HCT116 (cell line): ENCODE data around the gene HSPA12A. TPM values are rescaled to one million over a fixed set of nuclear protein-coding genes. Genes with fewer than 3 reads are reported as not detected.

Experiments
- ATAC-seq: fragments of 200-7000 bp; cut with Tn5 transposase; 2 replicates; pipeline ENCODE4 v1.9.1; 2020; ENCODE audit warnings: mild to moderate bottlenecking, moderate library complexity
- BruUV-seq: library from RNA; stranded (reverse); fragments of 400-500 nt; replicated peaks from 2 replicates; lab custom pipeline; 2021; lab: Mats Ljungman, UMichigan
- CTCF ChIA-PET: fragments of 300-600 bp; sonication (Branson Sonifier 250); formaldehyde crosslinking; loops from one replicate; lab custom pipeline; 2021; ENCODE audit warnings: antibody characterized with exemption; lab: Charles Lee
- POLR2A ChIA-PET: fragments of 300-600, 350-600 bp; sonication (Branson Sonifier 250); formaldehyde crosslinking; loops from one replicate; lab custom pipeline; 2021; ENCODE audit warnings: antibody characterized with exemption; lab: Charles Lee
- RAD21 ChIA-PET, 2 experiments: fragments of 300-600 bp; sonication (Branson Sonifier 250); formaldehyde crosslinking; loops; one replicate each; lab custom pipeline; 2023; ENCODE audit warnings: low total read pairs in 2 of 2; ENCODE audit not compliant: uncharacterized antibody in 2 of 2, unreplicated experiment in 2 of 2, low non-redundant PET in 1 of 2; lab: Charles Lee
- DNase-seq: peaks from one replicate; pipeline ENCODE4 v3.0.0-alpha.2; 2010; ENCODE audit warnings: low read depth, low spot score
- H2AFZ ChIP-seq: fragments of 200-600 bp; shearing (Covaris generic), sonication (generic); 2 replicates; pipeline ENCODE4 v1.6.1; 2017; ENCODE audit warnings: low read depth, mixed run types, mixed read lengths, antibody characterized with exemption, low read length; ENCODE audit not compliant: poor library complexity, severe bottlenecking
- H3K27ac ChIP-seq: 2 replicates; pipeline ENCODE4 v1.5.1; 2012; ENCODE audit warnings: low read depth, low read length
- H3K27me3 ChIP-seq: fragments of 200-600 bp; sonication (generic); 2 replicates; pipeline ENCODE4 v1.6.1; 2016; ENCODE audit warnings: mixed run types, low read length, mixed read lengths; ENCODE audit not compliant: insufficient read depth
- H3K36me3 ChIP-seq, 2 experiments: fragments of 200-500 bp in 1 of 2; fragments of 200-600 bp in 1 of 2; sonication (Bioruptor generic) in 1 of 2; sonication (generic) in 1 of 2; 2 replicates each; pipeline versions ENCODE4 v1.5.1 to v1.6.1; 2014 to 2016; ENCODE audit warnings: low read length in 2 of 2, inconsistent platforms in 1 of 2, mixed read lengths in 1 of 2, mixed run types in 1 of 2; ENCODE audit not compliant: insufficient read depth in 2 of 2, control insufficient read depth in 1 of 2
- H3K4me1 ChIP-seq, 2 experiments: fragments of 200-600 bp in 1 of 2; sonication (generic) in 1 of 2; 2 replicates each; pipeline versions ENCODE4 v1.5.1 to v1.6.1; 2012 to 2017; ENCODE audit warnings: low read length in 2 of 2, inconsistent platforms in 1 of 2, mild to moderate bottlenecking in 1 of 2, mixed read lengths in 1 of 2, mixed run types in 1 of 2, moderate library complexity in 1 of 2; ENCODE audit not compliant: insufficient read depth in 2 of 2, control insufficient read depth in 1 of 2
- H3K4me2 ChIP-seq: fragments of 200-600 bp; sonication (generic); 2 replicates; pipeline ENCODE4 v1.6.1; 2017; ENCODE audit warnings: mixed run types, low read length, mixed read lengths
- H3K4me3 ChIP-seq, 2 experiments: fragments of 200-600 bp in 1 of 2; sonication (generic) in 1 of 2; replicated peaks in 1 of 2; 2 replicates each; pipeline ENCODE4 v1.5.1; 2011 to 2016; ENCODE audit warnings: low read length in 2 of 2, control low read depth in 1 of 2, low read depth in 1 of 2, mild to moderate bottlenecking in 1 of 2, mixed read lengths in 1 of 2, mixed run types in 1 of 2
- H3K79me2 ChIP-seq: fragments of 200-600 bp; sonication (generic); 2 replicates; pipeline ENCODE4 v1.6.1; 2017; ENCODE audit warnings: mild to moderate bottlenecking, mixed run types, low read length, moderate library complexity, mixed read lengths; ENCODE audit not compliant: insufficient read depth
- H3K9ac ChIP-seq: fragments of 200-600 bp; sonication (generic); 2 replicates; pipeline ENCODE4 v1.6.1; 2016; ENCODE audit warnings: low read length, mixed read lengths
- H3K9me2 ChIP-seq: fragments of 200-600 bp; sonication (generic), shearing (Covaris generic); 2 replicates; pipeline ENCODE4 v1.6.1; 2017; ENCODE audit warnings: mixed run types, mild to moderate bottlenecking, moderate library complexity; ENCODE audit not compliant: insufficient read depth
- H3K9me3 ChIP-seq, 2 experiments: fragments of 200-500 bp in 1 of 2; fragments of 200-600 bp in 1 of 2; sonication (Bioruptor generic) in 1 of 2; sonication (generic) in 1 of 2; 2 replicates each; pipeline ENCODE4 v1.6.1; 2014 to 2017; ENCODE audit warnings: low read length in 2 of 2, mixed read lengths in 2 of 2, inconsistent platforms in 1 of 2, low read depth in 1 of 2, mild to moderate bottlenecking in 1 of 2, mixed run types in 1 of 2, moderate library complexity in 1 of 2; ENCODE audit not compliant: control insufficient read depth in 1 of 2, insufficient read depth in 1 of 2
- H4K20me1 ChIP-seq: fragments of 200-600 bp; sonication (generic), shearing (Covaris generic); 2 replicates; pipeline ENCODE4 v1.6.1; 2017; ENCODE audit warnings: mixed run types, mild to moderate bottlenecking, moderate library complexity; ENCODE audit not compliant: insufficient read depth
- ATF3 ChIP-seq: IDR thresholded peaks from 2 replicates; pipeline ENCODE4 v1.6.1; 2012
- CBX3 ChIP-seq: IDR thresholded peaks from 2 replicates; pipeline ENCODE4 v1.6.1; 2012; ENCODE audit warnings: low read depth
- ELF1 ChIP-seq: IDR thresholded peaks from 2 replicates; pipeline ENCODE4 v1.6.1; 2012; ENCODE audit warnings: low read depth, borderline replicate concordance
- EZH2 ChIP-seq: fragments of 200-600 bp; sonication (generic); IDR thresholded peaks from 2 replicates; pipeline ENCODE4 v1.6.1; 2017; ENCODE audit warnings: antibody characterized with exemption, mixed run types
- JUND ChIP-seq: IDR thresholded peaks from 2 replicates; pipeline ENCODE4 v1.6.1; 2012
- POLR2A ChIP-seq: IDR thresholded peaks from 2 replicates; pipeline ENCODE4 v1.7.0; 2011; ENCODE audit warnings: borderline replicate concordance; ENCODE audit not compliant: insufficient read depth, insufficient read length; ENCODE audit errors: extremely low read depth
- SIN3A ChIP-seq: IDR thresholded peaks from 2 replicates; pipeline ENCODE4 v1.6.1; 2012; ENCODE audit warnings: low read depth
- SP1 ChIP-seq: IDR thresholded peaks from 2 replicates; pipeline ENCODE4 v1.6.1; 2012; ENCODE audit warnings: low read depth
- ZFX ChIP-seq: fragments of 450-650 bp; IDR thresholded peaks from 2 replicates; pipeline ENCODE4 v1.6.1; 2017
- ZNF274 ChIP-seq: fragments of 200-500 bp; sonication (Bioruptor generic); IDR thresholded peaks from 2 replicates; pipeline ENCODE4 v1.6.1; 2014; ENCODE audit warnings: mild to moderate bottlenecking, low read depth, low read length, inconsistent platforms
- intact Hi-C: fragments of 100-400 bp; cut with micrococcal nuclease; formaldehyde crosslinking; loops from 2 replicates; pipeline ENCODE4 v1.10.0; 2022
- total RNA-seq: library from RNA; stranded (reverse); gene quantifications from one replicate; pipeline ENCODE4 v1.2.1, GENCODE V29; 2021; ENCODE audit not compliant: unreplicated experiment
- TF ChIP-seq, protein P1 (sequence below), 3 experiments: fragments of 200-600 bp in 1 of 3; sonication (generic) in 1 of 3; IDR thresholded peaks in 2 of 3; conservative IDR thresholded peaks in 1 of 3; 2 replicates each; pipeline ENCODE4 v1.5.1; 2012 to 2017; ENCODE audit warnings: low read depth in 2 of 3, low read length in 2 of 3, antibody characterized with exemption in 1 of 3, borderline replicate concordance in 1 of 3, control low read depth in 1 of 3, mild to moderate bottlenecking in 1 of 3, mixed read lengths in 1 of 3, mixed run types in 1 of 3, moderate library complexity in 1 of 3; ENCODE audit not compliant: insufficient read depth in 1 of 3

HSPA12A gene
- total RNA-seq, 1 experiment from 2014 or later = 19.8 TPM

GRCh38 chr10:116769791-116770190, 27.4 kb upstream of the HSPA12A start:
- Histone ChIP-seq H3K9me3 (no peaks in the 10 kb centered on the region), H4K20me1 (no peaks in the 10 kb centered on the region), H3K9me2 (no peaks in the 10 kb centered on the region), H3K36me3 (no peaks in the 10 kb centered on the region), H3K27me3 (peaks cover 9% of the 10 kb centered on the region; the same call in 1 of the 2 replicates), H3K27ac (no peak overlapping the region), H3K4me1 (peaks cover 6 to 11% of the 10 kb centered on the region in 2 experiments), H3K4me2 (no peak overlapping the region), H3K4me3 (no peak overlapping the region), H2AFZ (no peak overlapping the region), H3K79me2 (no peaks in the 10 kb centered on the region), H3K9ac (no peak overlapping the region)
- ATAC-seq (no peak), DNase-seq (no peak)
- BruUV-seq = no TSS peak
- intact Hi-C loops = no loop called here
- TF ChIP-seq ZNF274 (no peak), JUND (no peak), SP1 (no peak), EZH2 (no peak), POLR2A (no peak), ZFX (no peak), CBX3 (no peak), SIN3A (no peak), ELF1 (no peak), ATF3 (no peak)
- TF ChIP-seq, protein P1, sequence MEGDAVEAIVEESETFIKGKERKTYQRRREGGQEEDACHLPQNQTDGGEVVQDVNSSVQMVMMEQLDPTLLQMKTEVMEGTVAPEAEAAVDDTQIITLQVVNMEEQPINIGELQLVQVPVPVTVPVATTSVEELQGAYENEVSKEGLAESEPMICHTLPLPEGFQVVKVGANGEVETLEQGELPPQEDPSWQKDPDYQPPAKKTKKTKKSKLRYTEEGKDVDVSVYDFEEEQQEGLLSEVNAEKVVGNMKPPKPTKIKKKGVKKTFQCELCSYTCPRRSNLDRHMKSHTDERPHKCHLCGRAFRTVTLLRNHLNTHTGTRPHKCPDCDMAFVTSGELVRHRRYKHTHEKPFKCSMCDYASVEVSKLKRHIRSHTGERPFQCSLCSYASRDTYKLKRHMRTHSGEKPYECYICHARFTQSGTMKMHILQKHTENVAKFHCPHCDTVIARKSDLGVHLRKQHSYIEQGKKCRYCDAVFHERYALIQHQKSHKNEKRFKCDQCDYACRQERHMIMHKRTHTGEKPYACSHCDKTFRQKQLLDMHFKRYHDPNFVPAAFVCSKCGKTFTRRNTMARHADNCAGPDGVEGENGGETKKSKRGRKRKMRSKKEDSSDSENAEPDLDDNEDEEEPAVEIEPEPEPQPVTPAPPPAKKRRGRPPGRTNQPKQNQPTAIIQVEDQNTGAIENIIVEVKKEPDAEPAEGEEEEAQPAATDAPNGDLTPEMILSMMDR (IDR thresholded peaks at IDR 0.05 in 2 of 3, conservative IDR thresholded peaks at IDR 0.05 in 1 of 3; ENCODE audit: borderline replicate concordance in 1 of 3, insufficient read depth in 1 of 3, low read depth in 2 of 3, low read length in 2 of 3) = no peak
- ChIA-PET CTCF (interaction anchor here (2.5 kb wide), 1 partner anchor 19 kb away, joined by 12 read pairs; no protein-coding TSS in a partner anchor), POLR2A (no interaction called here), RAD21 (no interaction called here)
